Measurements from ENCODE around the gene USP2.

The USP2 gene

GRCh38 chr11:119341222-119342022 lies 40.1 kb downstream of the USP2 start:
- no peak for DNase-seq (ENCODE audit: low spot score)

GRCh38 chr11:119340335-119341221 lies 40.9 kb downstream of the USP2 start, which contains the start of gene C1QTNF5:
TSS of gene C1QTNF5 (minus strand) at chr11:119340883. CDS start at chr11:119340397, 486 bp downstream.
- peak; percentile 84 for DNase-seq (ENCODE audit: low spot score)

- DNase-seq (ENCODE audit: low spot score), result no peak
Measured at GRCh38 chr11:119339589-119340334, 41.7 kb downstream of the USP2 start.

GRCh38 chr11:119338965-119339588 lies 42.4 kb downstream of the USP2 start:
- no peak for DNase-seq (ENCODE audit: low spot score)

GRCh38 chr11:119338318-119338890 lies 43.1 kb downstream of the USP2 start:
- peak; percentile 82 for DNase-seq (ENCODE audit: low spot score)

- DNase-seq (ENCODE audit: low spot score), result no peak
Measured at GRCh38 chr11:119337581-119338317, 43.7 kb downstream of the USP2 start.

- no peak for DNase-seq (ENCODE audit: low spot score)
Measured at GRCh38 chr11:119336744-119337469, 44.6 kb downstream of the USP2 start.

- no peak for DNase-seq (ENCODE audit: low spot score)
Measured at GRCh38 chr11:119335655-119336543, 45.6 kb downstream of the USP2 start.

GRCh38 chr11:119335091-119335654 lies 46.3 kb downstream of the USP2 start:
- DNase-seq (ENCODE audit: low spot score), result no peak

- peak; percentile 100 for DNase-seq (ENCODE audit: low spot score)
Measured at GRCh38 chr11:119334174-119334930, 47.1 kb downstream of the USP2 start, which contains the start of gene RNF26. TSS of gene RNF26 (plus strand) at chr11:119334527. CDS start at chr11:119335123, 596 bp downstream.

DNA sequence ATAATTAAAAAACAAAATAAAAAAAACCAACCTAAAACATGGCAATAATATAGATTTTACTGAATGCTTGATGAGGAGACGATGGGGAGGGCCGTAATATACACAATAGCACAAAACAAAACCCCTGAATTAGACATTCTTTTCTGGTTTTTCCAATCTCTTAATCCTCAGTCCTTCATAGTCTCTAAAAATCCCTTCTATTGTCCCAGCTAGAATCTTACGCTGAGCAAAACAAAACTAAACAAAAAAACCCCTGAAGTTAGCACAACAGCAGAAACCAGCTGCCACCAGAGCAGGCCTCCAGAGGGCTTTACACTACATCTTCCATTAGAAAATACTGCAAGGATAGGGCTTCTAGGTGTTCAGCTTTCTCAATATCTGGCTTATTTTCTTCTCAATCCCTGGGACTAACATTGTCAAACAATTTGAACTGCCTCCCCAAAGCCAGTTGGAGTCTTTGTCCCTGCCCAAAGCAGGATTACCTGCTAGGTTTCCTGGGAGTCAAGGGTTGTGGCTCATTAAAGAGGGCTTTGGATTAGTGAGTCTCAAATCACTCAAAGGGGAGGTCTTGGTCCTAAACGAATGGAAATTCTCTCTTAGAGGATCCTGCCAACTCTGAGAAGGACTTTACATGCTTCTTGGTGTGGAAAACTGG lies 49.3 kb downstream of the USP2 start:
- no peak for DNase-seq (ENCODE audit: low spot score)

GRCh38 chr11:119330237-119330636 lies 51.3 kb downstream of the USP2 start:
- no peak for DNase-seq (ENCODE audit: low spot score)

DNA sequence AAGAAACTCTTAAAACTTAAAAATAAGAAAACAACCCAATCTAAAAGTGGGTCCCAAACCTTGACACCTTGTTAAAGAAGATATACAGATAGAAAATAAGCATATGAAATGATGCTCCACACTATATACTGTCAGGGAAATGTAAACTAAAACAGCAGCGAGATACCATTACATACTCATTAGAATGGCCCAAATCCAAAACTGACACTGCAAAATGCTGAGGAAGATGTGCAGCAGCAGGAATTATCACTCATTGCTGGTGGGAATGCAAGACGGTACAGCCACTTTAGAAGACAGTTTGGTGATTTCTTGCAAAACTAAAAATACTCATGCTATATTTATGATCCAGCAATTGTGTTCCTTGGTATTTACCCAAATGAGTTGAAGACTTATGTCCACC lies 52.2 kb downstream of the USP2 start:
- no peak for DNase-seq (ENCODE audit: low spot score)

- DNase-seq (ENCODE audit: low spot score), result no peak
Measured at GRCh38 chr11:119324189-119324588, 57.3 kb downstream of the USP2 start.

GRCh38 chr11:119323532-119324033 lies 57.9 kb downstream of the USP2 start:
- peak; percentile 70 for DNase-seq (ENCODE audit: low spot score)

DNA sequence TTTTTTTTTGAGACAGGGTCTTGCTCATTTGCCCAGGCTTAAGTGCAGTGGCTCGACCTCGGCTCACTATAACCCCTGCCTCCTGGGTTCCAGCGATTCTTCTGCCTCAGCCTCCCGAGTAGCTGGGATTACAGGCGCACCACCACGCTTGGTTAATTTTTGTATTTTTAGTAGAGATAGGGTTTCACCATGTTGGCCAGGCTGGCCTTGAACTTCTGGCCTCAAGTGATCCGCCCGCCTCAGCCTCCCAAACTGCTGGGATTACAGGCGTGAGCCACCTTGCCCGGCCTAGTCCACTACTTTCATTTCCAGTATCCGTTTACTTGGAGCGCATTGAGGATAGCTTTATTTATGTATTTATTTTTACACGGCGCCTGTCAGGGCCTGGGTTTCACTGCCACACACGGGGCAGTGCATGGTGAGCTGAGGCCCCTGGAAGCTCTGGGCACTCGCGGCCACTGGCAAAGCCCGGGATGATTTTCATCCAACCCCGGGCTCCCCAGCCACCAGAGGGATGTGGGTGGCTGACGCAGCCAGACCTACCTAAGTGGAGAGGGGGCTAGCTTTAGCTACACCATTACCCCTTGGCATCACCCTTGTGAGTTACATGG lies 58.5 kb downstream of the USP2 start:
- no peak for DNase-seq (ENCODE audit: low spot score)

GRCh38 chr11:119322360-119322739 lies 59.1 kb downstream of the USP2 start:
- no peak for DNase-seq (ENCODE audit: low spot score)

Data from pons (tissue), 1 donor.